GM18867 (cell line): ENCODE results near the gene DDI2.
A peak's percentile ranks its signal among the peaks of the same experiment; 100 is the strongest.

Source experiments
- ATAC-seq: cut with Tn5 transposase; IDR thresholded peaks from one replicate; pipeline ENCODE4 v1.9.1; 2021; ENCODE audit warnings: mild to moderate bottlenecking, moderate library complexity; ENCODE audit not compliant: unreplicated experiment

DDI2 gene

DNA sequence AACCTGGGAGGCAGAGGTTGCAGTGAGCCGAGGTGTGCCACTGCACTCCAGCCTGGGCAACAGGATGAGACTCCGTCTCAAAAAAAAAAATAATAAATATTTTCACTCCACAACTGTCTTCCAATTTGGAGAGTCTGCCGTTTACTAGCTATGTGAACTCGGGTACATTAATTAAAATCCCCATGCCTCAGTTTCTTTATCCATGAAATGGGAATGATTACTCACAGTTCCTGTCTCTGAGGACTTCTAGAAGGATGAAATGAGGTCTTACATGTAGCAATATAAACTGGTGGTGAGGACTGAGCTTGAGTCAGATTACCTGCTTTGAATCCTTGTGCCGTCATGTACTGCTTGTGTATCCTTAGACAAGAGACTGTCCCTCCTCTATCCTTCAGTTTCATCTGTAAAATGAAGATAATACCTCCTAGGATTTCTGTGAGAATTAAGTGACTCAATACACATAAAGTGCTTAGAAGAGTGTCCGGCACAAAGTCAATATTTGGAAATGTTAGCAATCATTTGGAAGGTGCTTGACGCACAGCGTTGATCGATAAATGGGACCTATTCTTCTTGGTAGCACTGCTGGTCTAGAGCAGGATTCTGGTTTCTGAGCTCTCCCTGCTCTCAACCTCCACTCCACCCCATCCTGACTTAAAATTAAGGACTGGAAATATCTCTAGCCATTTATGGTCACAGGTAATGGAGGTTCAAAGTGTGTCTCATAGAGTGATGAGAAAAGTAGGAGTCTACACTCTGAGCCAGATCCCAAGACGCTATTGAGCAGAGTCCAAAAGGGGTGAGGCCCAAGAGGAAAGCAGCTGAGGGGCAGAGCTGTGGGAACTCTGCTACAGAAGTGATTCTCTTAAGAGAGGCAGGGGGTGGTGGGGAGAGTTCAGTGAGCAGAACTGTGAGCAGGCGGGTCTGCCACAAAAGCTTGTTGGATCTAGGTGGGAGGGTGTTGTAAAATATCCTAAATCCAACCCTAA, 11.6 kb upstream of the DDI2 start:
- ATAC-seq: no peak

DNA sequence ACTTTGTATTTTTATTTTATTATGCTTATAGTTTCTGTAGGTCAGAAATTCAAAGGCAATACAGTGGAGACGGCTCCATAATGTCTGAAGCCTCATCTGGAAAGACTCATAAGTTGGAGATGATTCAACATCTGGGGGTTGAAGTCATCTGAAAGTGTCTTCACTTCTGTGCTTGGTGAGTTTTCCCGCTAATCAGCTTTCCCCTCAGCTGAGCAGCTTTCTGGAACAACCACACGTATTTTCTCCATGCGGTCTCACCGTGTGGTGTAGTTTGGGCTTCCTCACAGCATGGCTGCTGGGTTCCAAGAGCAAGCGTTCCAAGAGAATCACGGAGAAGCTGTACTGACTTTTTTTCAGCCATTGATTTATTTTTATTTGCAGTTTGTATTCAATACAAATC, 7.6 kb upstream of the DDI2 start:
- no peak for ATAC-seq

DNA sequence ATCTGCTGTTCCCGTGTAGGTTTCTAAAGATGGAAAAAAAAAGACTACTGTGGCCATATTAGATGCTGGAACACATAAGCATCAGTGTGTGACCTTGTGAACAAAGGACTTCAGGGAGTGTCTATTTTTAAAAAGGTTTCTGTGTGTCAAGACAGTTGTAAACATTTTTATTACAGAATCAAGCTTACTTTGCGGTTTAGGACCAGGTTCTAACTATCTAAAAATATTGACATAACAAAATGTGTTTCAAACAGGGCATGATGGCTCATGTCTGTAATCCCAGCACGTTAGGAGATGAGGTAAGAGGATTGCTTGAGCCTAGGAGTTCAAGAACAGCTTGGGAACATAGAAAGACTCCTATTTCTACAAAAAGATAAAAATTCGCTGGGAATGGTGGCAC, 7.1 kb upstream of the DDI2 start:
- no peak for ATAC-seq

DNA sequence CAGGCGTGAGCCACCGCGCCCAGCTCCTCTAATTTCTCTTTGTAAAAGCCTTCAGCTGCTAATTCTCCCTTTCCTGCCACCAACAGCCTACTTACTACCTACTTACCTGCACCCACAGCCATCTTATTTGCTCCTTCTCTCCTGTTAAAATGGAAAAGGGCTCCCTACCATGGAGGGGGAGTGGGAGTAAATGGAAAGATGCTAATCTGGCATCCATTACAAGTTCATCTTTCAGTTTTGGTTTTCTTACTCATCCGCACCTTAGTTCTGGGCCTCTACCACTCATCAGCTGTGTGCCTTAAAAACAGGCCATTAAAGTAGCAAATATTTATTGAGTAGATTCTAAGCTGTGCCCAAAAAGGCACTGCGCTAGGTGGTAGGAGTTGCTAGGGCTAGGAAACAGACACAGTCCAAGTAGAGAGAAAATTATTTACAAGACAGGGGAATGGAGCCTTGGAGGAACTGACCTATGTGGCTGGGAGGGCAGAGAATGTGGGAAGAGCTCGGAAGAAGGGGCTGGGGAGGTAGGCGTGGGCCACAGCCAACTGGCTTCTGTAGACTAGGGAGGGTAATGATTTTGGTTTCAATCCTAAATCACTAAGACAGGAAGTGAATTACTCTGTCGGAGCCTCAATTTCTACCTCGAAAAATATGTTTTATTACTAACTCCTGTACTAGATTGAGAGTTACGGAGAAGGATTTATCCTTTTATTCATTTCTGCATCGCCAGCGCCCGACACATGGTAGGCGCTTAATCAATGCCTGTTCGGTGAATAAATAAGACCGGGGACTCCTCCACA, 685 bp upstream of the DDI2 start:
- ATAC-seq: peak; percentile 15

DNA sequence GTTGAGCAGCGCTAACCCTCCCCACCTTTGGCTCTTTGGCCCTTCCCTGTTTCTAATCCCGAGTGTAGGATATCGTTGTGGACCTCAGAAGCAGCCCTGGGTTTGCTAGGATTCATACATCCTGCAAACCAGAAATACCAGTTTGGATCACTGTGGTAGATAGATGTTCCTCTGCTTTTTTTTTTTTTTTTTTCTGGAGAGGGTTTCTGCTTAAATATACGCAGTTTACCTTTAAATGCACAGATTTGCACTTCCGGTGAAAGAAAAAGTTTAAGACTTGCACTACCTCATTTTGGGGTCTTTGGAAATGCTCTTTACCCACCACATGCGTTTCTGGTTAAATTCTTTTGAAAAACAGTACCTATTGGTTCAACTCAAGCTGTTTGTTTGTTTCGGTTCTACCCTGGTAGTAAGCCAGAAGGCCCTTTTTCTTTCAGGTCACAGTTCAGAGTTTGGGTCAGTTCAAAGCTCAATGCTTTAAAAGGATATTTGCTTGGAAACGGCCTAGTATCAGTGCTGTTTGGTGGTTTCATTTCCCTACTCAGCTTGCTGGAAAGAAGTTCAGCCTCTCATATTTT, 908 bp downstream of the DDI2 start:
- peak; percentile 28 for ATAC-seq

DNA sequence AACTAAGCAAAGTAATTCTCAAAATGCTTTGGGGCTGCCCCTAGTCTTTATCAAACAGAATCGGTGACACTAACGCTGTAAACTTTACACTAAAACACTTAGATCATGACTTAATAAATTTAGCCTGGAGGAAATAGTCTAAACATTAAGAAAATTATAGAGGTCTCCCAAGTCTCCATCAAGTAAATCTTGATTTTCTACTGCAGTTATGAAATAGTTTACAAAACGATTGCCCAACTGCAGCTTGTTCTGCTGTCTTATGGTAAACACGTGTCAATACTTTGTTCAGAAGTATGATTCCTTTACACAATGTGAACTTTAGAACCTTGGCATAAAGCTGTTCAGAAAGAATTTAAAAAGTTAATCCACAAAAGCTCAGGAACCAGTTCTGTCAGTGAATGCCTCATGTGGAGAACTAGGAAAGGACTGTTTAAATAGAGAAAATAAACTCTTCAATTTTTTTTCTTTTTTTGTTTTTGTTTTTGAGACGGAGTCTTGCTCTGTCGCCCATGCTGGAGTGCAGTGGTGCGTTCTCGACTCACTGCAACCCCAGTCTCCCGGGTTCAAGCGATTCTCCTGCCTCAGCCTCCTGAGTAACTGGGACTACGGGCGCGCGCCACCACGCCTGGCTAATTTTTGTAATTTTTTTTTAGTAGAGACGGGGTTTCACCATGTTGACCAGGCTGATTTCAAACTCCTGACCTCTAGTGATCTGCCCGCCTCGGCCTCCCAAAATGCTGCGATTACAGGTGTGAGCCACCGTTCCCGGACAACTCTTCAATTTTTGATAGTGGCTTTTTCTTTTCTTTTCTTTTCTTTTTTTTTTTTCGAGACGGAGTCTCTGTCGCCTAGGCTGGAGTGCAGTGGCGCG, 1.6 kb downstream of the DDI2 start:
- ATAC-seq: no peak

DNA sequence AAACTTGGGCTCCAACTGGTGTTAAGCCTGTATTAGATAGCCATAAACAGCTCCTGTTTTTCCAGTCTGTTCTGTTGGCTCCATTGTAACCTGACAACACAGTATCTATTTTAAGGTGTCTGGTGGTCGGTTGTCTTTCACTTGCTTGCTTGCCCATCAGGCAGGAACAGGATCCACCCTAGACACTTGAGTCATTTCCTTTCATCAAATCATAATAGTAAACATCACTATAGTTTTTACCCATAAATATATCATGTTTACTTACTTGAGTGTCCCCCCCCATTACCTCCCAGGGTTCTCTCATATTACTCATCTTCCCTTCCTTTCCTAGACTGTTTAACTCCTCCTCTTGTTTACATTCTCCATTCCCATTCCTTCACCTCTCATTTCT, 2.9 kb downstream of the DDI2 start:
- ATAC-seq: no peak

DNA sequence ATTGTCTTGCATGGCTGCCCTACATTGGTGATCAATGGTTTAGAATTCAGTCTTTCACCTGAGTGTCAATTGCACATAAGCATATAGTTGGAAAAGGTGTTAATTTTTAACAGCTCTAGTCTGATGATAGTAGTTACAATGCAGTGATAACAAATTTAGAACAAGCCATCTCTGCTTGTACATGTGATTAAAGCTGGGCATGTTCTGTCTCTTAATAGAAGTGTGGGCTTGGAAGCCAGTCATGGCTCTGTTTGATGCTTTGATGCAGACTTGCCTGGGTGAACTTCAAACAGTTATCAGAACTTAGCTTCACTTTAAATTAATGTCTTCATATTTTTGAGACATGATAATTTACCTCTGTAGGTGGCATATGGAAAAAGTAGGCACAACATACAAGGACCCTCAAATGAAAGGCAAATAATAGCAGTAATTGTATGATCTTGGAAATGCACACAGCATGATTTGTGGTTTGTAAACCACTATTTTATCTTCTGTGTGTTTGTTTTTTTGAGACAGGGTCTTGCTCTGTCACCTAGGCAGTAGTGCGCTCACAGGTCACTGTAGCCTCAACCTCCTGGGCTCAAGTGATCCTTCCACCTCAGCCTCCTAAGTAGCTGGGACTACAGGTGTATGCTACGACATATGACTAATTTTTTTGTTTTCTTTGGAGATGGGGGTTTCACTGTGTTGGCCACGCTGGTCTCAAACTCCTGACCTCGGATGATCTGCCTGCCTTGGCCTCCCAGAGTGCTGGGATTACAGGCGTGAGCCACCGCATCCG, 3.8 kb downstream of the DDI2 start:
- ATAC-seq: no peak

DNA sequence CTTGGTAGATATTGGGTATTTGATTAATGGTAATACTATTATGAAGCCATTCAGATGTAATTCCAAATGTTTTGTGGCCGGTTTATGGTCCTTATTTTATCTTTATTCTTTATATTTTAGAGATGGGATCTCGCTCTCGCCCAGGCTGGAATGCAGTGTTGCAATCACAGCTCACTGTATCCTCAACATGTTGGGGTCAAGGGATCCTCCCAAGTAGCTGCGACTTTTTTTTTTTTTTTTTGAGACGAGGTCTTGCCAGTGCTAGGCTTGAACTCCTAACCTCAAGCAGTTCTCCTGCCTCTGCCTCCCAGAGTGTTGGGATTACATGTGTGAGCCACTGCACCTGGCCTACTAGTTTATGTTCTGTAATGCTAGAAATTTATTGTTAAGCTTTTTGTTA, 4.7 kb downstream of the DDI2 start:
- ATAC-seq: no peak

DNA sequence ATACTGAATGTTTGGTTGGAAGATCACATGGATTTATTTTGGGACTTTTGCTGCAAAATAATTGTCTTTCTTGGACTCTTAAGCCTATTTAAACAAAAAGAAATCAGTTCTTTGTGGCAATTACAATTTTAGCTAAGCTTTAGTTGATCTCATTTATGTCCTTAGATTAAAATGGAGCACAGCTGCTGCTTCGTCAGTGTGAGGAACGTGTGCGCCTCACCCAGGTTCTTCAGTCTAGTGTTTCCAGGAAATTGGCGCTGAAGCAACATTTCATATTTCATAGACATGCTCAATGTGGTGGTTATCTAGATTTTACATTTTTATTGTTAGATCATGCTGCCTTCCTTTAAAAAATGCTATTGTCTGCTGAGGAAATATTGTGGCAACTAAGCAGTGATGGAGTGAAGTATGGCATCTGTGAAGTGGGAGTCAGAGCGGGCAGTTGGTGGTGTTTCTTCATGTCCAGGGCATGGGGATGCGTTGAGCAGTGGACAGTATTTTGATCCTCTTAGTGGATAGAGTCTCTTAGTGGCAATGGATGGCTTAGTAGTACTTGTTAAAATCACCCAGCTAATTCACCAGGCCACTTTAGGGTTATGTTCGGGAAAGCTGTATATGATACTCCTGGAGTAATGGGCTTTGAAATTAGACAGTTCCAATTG, 5.6 kb downstream of the DDI2 start:
- ATAC-seq: no peak

DNA sequence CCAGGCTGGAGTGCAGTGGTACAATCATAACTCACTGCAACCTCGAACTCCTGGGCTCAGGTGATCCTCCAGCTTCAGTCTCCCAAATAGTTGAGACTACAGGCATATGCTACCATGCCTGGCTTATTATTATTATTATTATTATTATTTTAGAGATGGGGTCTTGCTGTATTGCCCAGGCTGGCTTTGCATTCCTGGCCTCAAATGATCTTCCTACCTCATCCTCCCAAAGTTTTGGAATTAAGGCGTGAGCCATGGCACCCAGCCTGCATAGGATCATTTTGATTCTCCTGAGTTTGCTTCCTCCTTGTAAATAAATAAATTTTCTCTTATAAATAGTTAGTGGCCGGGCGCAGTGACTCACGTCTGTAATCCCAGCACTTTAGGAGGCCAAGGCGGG, 6.2 kb downstream of the DDI2 start:
- no peak for ATAC-seq

DNA sequence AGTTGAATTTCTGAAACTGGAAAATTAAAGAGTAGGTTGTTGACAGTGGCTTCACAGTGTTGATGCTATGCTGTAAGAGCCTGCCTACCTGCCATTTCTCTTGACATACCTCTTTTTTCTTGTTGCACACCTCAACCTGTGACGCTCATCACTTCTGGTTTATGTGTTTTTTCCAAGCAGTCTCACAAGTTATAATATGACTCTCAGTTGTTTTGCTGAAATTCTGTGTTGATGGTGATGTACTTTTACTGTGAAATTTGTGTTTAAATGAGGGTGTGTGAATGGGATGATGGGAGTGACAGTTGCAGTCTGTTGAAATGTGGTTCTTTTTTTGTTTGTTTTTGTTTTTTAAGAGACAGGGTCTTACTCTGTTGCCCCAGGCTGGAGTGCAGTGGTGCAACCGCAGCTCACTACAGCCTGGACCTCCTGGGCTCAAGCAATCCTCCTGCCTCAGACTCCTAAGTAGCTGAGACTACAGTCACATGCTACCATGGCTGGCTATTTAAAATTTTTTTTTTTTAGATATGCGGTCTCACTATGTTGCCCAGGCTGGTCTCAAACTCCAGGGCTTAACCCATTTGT, 7.0 kb downstream of the DDI2 start:
- ATAC-seq: no peak

DNA sequence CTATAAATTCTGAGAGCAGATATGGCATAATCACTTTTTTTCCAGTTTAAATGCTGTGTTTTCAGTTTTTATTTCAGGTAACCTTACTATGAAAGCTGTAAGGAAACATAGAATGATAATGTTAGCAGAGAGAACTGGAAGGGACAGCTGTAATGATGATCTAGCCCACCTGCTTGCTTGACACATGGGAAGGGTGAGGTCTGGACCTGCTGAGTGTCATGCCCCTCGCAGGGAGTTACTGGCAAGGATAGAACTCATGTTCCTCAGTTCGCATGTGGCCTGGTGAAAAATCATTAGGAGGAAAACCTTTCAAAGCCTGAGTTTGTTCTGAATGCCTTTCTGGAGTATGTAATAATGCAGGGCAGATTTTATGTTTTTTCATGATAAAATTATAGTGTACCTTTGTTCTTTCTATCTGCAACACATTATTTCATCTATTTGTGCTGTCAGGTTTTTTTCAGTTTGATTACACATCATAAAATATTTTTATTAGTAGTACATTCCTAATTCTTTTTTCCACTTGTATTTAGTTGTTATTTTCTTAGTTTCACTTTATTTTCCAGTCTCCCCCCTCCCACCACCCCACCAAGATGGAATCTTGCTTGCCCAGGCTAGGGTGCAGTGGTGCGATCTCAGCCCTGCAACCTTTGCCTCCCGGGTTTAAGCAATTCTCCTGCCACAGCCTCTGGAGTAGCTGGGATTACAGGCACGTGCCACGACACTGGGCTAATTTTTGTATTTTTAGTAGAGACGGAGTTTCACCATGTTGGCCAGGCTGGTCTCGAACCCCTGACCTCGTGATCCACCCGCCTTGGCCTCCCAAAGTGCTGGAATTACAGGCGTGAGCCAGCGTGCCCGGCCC, 8.0 kb downstream of the DDI2 start:
- ATAC-seq: no peak

DNA sequence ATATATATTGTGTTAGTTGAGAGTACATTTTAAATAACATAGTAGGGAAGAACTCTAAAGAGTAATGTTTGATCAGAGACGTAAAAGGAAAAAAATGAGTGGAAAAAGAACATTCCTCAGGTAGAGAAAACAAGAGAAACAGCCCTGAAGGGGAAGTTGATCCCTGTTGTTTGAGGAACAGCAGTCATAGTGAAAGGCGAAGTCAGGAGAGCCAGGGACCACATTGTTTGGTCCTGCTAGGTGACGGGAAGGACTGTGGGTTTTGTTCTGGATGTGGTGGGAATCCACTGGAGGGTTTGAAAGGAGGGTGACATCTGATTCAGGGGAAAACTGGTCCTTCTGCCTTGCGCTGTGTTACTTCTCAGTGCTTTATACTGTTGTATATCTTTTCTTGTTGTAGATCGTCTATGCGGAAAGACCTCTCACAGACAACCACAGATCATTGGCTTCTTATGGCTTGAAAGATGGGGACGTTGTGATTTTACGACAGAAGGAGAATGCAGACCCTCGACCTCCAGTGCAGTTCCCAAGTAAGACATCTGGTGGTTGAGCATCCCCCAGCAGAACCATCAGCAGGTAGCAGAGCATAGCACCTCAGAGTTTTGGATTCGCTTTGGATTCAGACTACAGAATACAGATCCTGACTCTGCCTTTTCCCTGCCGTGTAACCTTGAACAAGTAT, 9.2 kb downstream of the DDI2 start:
- ATAC-seq: no peak

DNA sequence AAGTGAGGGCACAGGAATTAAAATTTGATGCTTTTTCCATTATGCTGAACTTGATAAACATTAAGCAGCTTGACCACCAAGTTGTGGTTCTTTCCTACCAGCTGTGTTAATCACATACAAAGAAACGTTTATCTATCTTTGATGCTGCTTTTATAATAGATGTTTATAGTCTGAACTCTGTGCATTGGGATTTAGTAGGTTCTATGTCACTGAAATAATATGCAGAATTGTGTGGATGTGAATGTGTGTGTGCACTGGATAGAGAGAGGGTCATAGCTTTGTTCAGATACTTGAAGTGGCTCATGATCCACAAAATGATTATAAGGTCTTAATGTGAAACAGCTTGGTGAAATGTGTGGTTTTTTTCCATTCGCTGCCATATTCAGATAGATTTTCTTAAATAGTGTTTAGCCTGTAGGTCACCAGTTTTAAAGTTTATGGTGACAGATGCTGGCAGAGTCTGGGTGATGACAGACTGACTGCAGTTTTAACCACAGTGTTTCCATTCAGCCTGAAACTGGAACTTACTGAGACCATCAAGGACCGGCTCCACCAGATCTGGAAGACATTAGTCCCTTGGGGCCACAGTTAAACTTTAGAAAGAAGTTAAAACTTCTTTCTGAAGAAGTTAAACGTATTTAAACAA, 10.2 kb downstream of the DDI2 start:
- ATAC-seq: peak; percentile 86

DNA sequence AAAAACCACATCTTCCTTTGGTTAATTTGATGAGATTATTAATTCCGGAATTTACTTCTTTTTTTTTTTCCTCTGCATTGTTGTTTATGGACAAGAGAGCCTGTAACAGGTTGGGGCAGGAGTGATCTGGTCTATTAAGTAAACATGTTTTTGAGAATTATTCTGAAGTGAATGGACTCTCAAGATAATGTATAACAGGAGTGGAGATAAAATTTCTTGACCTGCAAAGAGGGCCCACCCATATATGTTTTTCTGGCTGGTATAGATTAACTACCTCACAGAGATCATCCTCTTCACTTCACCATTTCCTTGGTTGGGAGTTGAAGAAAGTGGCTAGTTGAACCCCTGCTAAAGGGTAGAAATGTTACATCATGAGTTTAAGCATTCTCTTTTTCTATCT, 10.7 kb downstream of the DDI2 start:
- ATAC-seq: no peak
